ENCODE measurements around the gene PDE4D. TPM values are rescaled to one million over a fixed set of nuclear protein-coding genes. Genes with fewer than 3 reads are reported as not detected.
A peak's percentile ranks its signal among the peaks of the same experiment; 100 is the strongest.
"Not testable (repeated sequence)": the region's sequence is repeated elsewhere in the genome, so short reads cannot be mapped to it uniquely, and the experiment has no call there.

PDE4D gene
- total RNA-seq, 1 experiment from 2014 or later = 34.2 TPM

DNA sequence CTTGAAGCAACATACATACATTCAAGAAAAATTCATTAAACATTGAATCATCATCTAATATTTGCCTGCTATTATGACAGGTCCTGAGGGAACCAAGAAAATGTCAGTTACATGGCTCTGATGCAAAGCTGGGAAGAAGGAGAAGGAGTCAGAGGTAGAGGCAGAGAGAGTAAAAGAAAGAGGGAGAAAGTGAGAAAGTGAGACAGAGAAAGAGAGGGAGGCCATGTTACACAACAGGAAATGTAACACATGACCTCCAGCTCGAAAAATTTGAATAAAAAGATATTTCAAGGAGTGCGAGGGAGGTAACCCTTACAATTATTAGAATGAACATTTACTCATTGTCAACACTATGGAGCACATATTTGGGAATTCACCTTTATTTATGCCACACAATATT lies 189.7 kb downstream of the PDE4D start:
- no peak for DNase-seq (ENCODE audit: low spot score)

DNA sequence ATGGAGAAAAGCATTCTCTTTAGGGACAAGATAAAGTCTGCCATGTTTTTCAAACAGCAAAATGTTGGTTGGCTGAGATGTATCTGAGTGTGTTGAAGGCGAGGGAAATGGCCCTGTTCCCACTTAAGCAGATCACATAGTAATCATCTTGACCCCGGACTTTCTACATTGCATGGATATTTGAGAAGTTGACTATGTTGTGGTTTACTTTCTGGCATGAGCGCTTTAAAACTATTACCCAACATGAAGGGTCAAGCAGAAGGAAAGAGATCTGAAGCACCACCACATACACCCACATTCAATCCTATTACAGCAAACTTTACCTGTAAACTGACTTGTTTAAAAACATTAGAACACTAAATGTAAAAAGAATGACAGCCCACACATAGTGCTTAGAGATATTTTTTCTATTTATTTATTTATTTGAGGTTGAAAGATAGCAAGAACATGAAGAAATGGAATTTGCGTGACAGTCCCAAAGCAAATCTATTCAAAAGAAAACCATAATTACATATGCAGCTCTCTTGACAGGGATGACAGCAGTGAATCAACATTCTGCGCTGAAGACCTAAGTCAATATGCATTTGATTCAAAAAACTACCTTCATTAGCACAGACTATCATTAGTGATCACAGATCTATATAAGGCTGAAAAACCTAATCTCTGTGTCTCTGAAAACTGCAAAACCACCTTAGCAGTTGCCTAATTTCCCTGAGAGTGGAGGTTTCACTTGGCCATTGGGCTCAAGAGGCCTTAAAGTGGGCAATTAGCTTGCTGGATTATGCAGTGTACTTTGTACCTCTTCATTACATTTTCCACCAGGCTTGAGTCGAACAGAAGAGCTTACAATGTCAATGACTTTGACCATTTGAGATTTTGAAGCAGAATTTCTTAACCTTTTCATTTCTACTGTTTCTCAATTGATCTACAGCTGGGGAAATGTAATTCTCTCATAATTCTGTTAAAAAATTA lies 195.0 kb downstream of the PDE4D start:
- DNase-seq (ENCODE audit: low spot score) = no peak

DNA sequence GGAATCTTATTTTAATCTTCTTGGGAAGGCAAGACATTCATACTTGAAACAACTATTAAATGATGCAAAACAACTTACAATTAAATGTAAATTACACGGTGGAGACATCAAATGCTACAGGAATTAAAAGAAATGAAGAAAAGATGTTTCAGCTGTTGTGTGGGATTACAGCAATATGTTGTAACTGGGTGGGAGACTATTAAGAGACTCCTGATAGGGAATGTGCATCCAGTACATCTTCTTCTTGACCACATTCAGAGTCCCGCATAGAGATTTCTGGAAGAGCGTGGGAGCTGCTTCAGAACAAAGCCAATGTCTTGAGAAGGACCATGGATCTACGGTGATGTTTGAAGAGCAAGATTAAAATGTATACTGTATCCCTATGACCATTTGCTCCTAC lies 199.1 kb downstream of the PDE4D start:
- DNase-seq (ENCODE audit: low spot score) = no peak

DNA sequence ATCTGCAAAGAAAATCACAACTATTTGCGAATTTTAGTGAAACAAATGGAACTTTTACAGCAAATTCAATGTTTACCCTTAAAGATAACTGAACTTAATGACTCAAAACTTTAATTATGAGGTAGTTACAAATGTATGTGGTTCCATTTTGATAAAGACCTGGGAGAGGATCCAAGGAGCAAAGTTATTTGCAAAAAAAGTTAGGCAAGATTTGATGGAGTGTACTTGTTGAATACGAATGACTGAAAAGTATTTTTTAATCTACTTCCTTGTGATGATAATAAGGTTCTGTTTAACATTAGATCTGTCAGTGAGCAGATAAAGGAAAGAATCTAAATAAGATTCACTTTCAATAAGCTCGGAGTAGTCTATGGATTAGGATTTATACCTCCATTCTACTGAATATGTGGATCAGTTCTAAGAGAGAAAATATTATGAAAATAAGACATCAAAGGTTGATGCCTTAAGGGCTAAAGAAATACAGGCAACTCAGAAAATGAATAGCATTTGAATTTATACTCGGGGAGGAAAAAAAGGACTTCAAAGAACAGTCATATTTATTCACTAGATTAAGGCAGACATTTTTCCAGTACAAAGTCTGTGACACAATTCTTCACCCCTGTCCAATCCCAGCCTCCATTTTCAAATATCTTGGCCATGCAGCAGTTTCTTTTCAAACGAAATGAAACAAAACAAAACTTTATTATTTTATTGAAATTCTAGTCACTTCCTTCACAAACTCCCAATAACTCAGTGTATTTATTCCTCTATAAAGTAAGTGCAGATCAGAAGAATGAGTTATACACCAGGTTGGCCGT lies 199.8 kb downstream of the PDE4D start:
- no peak for DNase-seq (ENCODE audit: low spot score)

DNA sequence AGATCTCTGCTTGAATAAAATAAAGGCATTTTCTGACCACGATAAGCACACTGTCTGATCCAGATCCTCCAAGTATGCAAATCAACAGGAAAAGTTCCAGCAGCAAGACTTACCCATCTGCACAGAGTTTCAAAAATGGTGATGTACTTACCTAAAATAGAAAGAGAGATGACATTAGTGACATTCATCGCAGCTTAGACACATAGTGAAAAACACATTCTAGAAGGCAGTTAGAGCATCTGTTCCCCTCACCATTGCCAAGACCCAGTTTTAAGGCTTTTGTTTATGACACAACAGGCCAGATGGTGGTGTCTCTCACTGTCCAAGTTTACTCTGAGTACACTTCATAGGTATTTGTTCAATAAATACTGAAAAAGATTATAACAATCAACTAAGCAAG lies 207.7 kb downstream of the PDE4D start:
- no peak for DNase-seq (ENCODE audit: low spot score)

DNA sequence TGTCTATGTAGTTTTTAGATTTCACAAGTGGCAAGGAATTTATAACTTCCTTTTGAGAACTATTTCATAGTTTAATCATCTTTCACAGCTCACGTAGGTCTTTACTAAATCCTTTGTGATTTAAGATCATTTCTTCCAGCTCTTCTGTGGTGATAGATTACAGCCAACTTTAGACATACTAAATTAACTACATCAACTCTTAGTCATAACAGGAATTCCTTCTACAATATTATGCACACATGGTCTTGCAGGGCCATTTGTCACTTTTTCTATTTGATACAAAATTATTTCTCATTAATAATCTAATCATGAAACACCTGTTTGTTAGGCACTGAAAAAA lies 208.4 kb downstream of the PDE4D start:
- no peak for DNase-seq (ENCODE audit: low spot score)

DNA sequence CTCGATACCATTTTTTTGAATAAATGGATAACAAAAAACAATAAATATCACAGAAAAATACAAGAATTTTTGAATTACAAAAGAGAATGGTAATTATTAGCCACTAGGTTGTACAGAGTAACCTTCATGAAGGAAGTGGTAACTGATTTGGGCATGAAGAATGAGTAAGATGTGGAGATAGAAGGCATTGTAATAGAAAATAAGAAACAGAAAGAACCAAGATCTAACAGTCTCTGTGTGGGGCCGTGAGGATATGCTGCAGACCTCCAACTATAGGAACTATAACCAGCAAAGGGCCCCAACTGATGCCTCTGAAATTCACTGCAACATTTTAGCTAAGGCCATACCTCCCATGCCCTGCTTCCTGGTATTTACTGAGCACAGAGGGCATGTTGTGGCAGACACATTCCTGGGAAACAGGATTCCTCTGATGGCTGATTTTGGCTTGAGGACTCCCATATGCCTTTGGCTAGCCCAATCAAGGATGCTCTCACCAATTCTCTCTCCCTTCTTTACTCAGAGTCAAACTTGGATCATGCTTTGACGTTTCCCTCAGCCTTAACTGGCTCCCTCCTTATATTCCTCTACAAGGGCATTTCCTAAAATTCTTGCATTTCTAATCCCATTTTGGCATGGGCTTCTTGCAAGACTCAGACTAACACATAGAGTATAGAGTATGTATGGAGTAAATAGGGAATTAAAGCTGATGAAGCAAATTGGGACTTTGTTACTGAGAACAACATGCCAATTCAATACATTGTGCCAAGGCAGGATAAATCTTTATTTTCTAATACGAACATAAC lies 208.9 kb downstream of the PDE4D start:
- DNase-seq (ENCODE audit: low spot score) = no peak

DNA sequence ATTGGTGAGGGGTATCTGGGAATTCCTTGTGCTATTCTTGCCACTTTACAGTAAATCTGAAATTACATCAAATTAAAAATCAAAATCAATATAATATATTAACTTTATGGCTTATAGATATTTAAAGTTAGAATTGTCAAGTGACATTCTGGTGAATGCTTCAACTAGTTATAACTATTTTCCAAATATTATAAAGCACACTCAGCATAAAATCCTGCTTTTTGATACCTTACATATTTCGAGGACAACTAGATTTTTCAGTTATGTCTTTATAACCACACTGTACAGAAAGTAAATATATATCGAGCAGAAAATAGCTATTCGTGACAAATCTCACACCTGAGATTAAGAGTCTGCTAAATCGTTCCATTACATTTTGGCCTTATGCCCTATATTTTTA lies 210.2 kb downstream of the PDE4D start:
- no peak for DNase-seq (ENCODE audit: low spot score)

DNA sequence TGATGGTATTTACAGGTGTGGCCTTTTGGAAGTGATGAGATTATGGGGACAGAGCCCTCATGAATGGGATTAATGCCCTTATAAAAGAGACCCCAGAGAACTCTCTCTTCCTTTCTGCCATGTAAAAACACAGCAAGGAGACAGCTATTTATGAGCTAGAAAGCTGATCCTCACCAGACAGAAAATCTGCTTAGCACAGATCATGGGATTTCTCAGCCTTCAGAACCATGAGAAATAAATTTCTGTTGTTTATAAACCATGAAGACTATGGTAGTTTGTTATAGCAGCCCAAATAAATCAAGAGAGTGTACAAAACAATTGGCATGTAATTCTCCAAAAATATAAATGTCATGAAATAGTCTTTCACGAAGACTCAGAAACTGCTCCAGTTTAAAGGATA lies 211.0 kb downstream of the PDE4D start:
- no peak for DNase-seq (ENCODE audit: low spot score)

DNA sequence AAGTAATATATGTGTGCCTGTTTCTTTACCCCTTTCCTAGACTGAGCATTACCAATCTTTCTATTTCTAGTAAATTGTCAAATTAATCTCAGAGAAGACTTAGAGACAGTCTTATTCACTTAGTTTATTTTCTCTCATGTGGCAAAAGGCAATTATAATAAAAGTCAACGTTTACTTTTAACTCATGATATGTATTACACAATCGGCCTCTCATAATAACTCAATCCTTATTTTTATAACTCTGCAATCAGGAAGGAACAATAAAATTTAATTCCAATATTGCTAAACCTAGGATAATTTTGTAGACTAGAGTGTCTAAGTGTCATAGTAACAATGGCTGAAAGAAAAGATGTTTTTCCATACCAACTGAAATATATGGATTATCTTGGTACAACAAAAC lies 214.6 kb downstream of the PDE4D start:
- no peak for DNase-seq (ENCODE audit: low spot score)

DNA sequence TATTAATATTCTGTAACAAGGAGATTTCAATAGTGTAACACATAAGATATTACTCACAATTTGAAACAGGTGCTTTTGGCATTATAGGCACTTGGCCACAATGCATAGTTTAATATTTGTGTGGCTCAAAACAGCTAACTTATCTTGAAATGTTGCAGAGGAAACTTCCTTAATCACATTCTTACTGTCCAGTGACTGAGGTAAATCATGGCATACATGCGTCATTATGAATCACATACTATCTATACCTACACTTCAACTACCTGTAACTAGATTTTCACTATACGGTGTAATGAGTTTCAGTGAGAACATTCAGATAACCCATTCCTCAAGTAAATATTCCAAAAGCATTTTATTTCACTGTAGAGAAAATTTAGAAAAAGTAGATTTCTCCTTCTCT lies 218.8 kb downstream of the PDE4D start:
- DNase-seq (ENCODE audit: low spot score) = no peak

DNA sequence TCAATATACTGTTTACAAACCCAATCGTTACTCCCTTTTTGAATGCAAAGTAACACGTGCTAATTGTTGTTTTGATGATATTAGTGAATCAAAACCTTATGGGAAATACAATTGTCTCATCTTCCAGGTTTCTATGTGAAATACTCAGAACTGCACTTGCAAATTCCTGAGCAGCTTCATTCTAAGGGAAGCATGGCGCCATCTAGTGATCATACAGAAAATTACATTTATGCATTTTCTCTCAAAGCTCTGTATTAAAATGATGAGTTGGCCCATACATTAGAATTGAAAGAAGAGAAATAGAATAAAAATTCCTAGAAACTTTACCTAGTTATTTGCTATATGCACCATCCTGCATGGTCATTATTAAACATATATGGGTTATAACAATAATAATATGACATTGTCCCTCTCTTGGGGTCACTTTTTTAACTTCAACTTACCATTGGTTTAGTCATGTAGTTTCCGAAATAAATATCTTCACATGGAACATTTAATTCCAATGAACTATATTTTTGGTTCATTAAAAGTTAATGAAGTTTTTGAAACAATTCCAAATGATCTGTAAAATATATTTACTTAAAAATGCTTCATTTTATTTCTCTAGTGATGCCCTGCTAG lies 220.0 kb downstream of the PDE4D start:
- peak; percentile 34 for DNase-seq (ENCODE audit: low spot score)

DNA sequence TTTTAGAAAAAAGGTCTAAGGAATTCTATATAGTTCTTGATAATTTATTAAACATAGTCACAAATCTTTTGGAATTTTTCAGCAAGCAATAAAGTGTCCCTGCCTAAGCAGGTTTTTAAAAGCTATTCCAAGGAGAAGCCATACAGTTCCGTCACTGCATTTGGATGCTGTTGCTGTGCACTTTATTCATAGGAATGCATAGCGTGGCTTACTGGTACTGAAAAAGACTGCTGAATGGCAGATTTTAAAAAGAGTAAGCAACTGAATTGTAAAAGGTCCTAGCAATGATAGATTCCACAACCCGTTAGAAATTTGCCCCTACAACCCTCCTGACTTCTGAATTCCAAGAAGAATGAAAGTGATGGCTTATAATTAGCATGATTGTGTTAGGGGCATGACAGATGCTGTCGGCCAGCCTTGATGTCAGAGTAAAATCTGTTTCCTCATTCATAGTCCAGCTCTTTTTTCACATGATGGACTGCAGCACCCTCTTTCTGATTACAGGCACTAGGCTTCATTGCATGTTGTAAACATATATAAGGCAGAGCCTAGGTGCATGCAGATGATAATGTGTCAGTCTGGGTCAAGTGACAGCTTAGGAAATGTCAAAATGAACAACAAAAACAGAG lies 227.0 kb downstream of the PDE4D start:
- no peak for DNase-seq (ENCODE audit: low spot score)

DNA sequence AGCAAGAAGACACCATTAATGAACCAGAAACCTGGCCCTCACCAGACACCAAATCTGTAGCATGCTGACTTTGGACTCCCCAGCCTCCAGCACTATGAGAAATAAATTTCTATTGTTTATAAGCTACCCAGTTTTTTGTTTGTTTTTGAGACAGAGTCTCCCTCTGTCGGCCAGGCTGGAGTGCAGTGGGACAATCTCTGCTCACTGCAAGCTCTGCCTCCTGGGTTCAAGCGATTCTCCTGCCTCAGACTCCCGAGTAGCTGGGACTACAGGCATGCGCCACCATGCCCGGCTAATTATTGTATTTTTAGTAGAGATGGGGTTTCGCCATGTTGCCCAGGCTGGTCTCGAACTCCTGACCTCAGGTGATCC lies 227.7 kb downstream of the PDE4D start:
- not testable (repeated sequence) for DNase-seq (ENCODE audit: low spot score)

DNA sequence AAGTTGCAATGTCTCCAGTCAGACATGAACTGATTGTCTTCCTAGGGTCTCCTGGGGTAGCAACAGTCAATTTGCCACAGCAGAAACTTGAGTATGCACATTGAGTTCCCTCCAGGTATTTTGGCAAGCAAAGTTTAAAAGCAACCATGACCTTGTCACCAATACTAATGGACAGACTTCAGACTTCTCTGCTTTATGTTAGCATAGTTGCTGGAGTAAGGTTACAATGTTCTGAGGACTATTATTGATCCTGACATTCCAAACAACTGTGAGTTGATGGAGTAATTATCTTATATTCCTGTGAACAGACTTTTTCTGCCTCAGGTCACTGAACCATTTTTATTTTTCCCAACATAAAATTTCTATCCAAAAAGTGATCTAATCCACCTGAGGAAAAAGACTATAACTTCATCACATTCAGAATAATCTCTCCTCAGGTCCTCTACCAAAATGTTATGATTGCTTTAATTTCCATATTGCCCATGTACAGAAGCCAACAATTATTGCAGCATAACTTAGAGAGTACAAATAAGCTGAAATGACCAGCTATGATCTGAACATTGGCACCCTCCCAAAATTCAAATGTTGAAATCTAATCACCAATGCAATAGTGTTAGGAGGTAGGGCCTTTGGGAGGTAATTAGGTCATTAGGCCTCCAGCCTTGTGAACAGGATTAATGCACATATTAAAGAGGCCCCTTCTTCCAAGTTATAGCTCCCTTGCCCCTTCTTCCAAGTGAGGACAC lies 228.3 kb downstream of the PDE4D start:
- DNase-seq (ENCODE audit: low spot score) = no peak

DNA sequence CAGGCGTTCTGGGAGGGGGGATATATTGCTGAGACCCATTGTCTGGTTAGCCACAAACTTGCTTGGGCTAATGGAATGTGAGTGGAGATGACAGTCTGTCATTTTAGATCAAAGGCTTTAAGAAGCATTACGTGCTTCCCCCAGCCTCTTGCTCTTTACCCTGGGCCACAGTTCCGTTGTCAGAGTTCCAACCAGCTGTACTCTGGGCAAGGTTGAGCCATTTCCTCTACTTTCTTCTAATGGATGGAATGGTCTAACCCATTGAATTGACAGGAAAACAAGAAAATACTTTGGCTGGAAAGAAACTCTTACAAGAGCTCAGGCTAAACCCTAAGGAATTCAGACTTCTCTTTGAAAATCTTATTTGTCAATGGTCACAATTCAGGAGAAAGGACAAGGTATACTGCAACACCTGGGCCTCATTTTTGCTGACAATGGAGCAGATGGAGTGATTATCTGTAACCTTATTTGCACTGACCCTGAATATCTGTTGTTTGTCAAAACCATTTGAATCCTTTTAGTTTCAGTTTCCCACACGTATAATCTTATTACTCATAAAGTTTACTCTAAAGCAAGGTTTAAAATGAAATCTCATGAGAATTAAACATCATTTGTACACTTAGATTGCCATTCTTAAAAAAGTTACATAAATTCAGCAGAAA lies 231.4 kb downstream of the PDE4D start:
- DNase-seq (ENCODE audit: low spot score) = peak; percentile 17

DNA sequence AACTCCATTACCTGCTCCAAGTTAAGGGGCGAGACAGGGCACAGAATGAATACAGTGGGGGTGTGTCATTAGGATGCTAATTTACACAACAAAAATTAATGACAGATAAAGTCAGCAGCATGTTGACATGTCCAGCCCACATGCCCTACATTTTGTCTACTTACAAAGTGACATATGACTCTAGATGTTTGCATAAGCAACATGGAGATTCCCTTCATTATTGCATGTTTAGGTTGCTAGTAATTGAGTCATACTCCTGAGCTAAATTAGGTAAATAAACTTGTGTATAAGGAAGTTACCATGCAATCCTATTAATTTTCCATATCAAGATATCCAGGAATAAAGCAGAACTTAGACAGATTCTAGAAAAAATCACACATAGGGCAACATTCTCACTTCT lies 232.2 kb downstream of the PDE4D start:
- no peak for DNase-seq (ENCODE audit: low spot score)

DNA sequence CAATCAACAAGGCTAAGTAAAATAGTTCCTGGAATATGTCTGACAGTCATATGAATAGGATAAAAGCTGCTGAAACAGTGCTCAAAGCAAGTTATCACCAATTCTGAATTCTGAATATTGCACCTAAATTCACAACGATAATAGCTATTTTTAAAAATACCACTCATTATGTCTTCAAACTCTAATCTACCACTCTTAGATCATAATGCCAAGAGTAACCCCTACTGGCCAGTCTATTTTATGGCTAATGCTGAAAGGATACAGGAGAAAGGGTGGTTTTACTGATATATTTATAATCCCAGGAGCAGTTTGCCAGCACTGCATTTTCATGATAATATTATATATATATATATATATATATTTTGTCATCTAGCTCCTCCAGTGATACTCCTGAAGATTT lies 232.8 kb downstream of the PDE4D start:
- DNase-seq (ENCODE audit: low spot score) = no peak

DNA sequence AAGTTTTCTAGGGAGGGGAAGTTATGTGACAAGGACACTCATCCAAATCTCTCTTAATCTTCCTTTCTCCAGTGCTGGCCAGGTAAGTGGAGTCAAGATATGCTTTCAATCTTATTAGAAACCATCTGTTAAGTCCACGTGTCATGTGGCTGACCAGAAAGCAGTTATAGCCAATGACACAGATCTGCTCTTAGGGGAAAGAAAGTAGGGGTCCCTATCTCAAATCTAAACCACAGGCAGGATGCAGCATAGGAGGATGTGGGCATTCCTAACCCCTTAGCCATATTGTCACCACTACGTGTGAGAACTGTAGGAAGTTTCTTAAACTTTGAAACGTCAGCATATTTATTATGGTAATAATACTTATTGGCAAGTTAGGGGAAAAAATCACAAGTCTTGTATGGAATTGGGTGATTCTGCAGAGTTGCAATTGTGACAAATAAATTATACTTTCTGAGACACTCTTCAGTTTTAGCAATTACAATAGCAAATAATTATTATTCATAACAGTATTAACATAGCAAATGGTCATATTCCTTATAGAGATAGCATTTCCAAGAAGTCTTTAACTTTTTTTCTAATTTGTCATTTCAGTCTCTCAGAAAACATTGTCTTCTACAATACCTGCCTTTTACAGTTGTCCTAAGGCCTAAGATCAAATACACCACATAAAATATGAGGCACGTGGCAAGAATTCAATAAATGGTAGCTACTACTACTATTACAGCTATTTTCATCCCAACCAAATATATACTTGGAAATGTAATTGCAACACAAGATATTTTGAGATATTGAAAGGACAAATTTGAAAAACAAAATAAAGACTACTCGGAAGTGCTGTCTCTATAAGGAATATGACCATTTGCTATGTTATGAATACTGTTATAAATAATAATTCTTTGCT lies 236.9 kb downstream of the PDE4D start:
- DNase-seq (ENCODE audit: low spot score) = no peak
